Ishikawa (cell line): ENCODE data around the gene SLAIN1.

Source experiments
- CEBPB ChIP-seq: IDR thresholded peaks from 2 replicates; pipeline ENCODE4 v1.6.1; 2012
- CREB1 ChIP-seq: IDR thresholded peaks from 2 replicates; pipeline ENCODE4 v1.6.1; 2012; ENCODE audit warnings: low read depth
- EGR1 ChIP-seq: IDR thresholded peaks from 2 replicates; pipeline ENCODE4 v1.6.1; 2012
- EP300 ChIP-seq: IDR thresholded peaks from 2 replicates; pipeline ENCODE4 v1.6.1; 2012; ENCODE audit warnings: borderline replicate concordance
- FOXM1 ChIP-seq: IDR thresholded peaks from 2 replicates; pipeline ENCODE4 v1.6.1; 2012; ENCODE audit warnings: low read depth, borderline replicate concordance
- NFIC ChIP-seq: IDR thresholded peaks from 2 replicates; pipeline ENCODE4 v1.6.1; 2012
- RAD21 ChIP-seq: IDR thresholded peaks from 2 replicates; pipeline ENCODE4 v1.6.1; 2012; ENCODE audit warnings: low read depth
- TAF1 ChIP-seq: IDR thresholded peaks from 2 replicates; pipeline ENCODE4 v1.6.1; 2012; ENCODE audit warnings: low read depth, mild to moderate bottlenecking
- TCF12 ChIP-seq: IDR thresholded peaks from 2 replicates; pipeline ENCODE4 v1.6.1; 2012; ENCODE audit warnings: low read depth
- TEAD4 ChIP-seq: IDR thresholded peaks from 2 replicates; pipeline ENCODE4 v1.6.1; 2012
- YY1 ChIP-seq: IDR thresholded peaks from 2 replicates; pipeline ENCODE4 v1.6.1; 2012; ENCODE audit warnings: low read depth
- TF ChIP-seq, protein P1 (sequence below): IDR thresholded peaks from 2 replicates; pipeline ENCODE4 v1.6.1; 2012
- TF ChIP-seq, protein P2 (sequence below): IDR thresholded peaks from 2 replicates; pipeline ENCODE4 v1.6.1; 2012
- TF ChIP-seq, protein P3 (sequence below): IDR thresholded peaks from 2 replicates; pipeline ENCODE4 v1.6.1; 2012; ENCODE audit warnings: low read depth, mild to moderate bottlenecking

DNA sequence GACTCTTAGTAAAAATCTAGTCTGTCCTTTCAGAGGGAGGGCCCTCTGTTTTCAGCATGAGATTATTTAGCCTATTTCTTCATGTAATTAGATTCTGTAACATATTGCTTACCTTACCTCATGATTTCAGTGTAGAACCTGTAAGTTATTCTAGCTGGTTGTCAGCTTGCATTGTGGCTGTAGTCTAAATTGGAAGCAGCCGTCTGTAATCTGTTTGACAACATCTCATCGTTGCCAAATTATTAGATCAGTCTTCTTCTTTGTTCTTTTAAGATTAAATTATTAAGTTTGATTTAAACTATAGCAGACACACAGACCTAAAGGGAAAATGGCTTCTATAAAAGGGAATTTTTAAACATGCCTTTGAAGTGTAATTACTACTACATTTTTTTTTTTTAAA, 34.8 kb downstream of the SLAIN1 start:
- TF ChIP-seq RAD21 (no peak), FOXM1 (no peak), TAF1 (no peak), EP300 (no peak), YY1 (no peak), CEBPB (no peak), EGR1 (no peak), CREB1 (no peak), TEAD4 (no peak), TCF12 (no peak), NFIC (no peak)
- TF ChIP-seq, protein P1, sequence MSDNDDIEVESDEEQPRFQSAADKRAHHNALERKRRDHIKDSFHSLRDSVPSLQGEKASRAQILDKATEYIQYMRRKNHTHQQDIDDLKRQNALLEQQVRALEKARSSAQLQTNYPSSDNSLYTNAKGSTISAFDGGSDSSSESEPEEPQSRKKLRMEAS, result no peak
- TF ChIP-seq, protein P2, sequence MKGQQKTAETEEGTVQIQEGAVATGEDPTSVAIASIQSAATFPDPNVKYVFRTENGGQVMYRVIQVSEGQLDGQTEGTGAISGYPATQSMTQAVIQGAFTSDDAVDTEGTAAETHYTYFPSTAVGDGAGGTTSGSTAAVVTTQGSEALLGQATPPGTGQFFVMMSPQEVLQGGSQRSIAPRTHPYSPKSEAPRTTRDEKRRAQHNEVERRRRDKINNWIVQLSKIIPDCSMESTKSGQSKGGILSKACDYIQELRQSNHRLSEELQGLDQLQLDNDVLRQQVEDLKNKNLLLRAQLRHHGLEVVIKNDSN, result no peak
- TF ChIP-seq, protein P3, sequence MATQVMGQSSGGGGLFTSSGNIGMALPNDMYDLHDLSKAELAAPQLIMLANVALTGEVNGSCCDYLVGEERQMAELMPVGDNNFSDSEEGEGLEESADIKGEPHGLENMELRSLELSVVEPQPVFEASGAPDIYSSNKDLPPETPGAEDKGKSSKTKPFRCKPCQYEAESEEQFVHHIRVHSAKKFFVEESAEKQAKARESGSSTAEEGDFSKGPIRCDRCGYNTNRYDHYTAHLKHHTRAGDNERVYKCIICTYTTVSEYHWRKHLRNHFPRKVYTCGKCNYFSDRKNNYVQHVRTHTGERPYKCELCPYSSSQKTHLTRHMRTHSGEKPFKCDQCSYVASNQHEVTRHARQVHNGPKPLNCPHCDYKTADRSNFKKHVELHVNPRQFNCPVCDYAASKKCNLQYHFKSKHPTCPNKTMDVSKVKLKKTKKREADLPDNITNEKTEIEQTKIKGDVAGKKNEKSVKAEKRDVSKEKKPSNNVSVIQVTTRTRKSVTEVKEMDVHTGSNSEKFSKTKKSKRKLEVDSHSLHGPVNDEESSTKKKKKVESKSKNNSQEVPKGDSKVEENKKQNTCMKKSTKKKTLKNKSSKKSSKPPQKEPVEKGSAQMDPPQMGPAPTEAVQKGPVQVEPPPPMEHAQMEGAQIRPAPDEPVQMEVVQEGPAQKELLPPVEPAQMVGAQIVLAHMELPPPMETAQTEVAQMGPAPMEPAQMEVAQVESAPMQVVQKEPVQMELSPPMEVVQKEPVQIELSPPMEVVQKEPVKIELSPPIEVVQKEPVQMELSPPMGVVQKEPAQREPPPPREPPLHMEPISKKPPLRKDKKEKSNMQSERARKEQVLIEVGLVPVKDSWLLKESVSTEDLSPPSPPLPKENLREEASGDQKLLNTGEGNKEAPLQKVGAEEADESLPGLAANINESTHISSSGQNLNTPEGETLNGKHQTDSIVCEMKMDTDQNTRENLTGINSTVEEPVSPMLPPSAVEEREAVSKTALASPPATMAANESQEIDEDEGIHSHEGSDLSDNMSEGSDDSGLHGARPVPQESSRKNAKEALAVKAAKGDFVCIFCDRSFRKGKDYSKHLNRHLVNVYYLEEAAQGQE, result no peak
